Endometrial microvascular endothelial cells (primary cell): ENCODE measurements around the gene AKR1D1. TPM values are rescaled to one million over a fixed set of nuclear protein-coding genes. Genes with fewer than 3 reads are reported as not detected.

Experiments used
- in situ Hi-C: cut with HindIII; loops from 2 replicates; pipeline ENCODE4 v1.10.0; 2017; ENCODE audit warnings: low sequenced_read_pairs, low pct_unique_long_range_greater_than_20kb; ENCODE audit errors: inconsistent ontology term
- total RNA-seq: library from RNA; depleted of rRNA; stranded (reverse); fragments of >200 nt; gene quantifications from one replicate; pipeline ENCODE4 v1.2.3, GENCODE V29; 2015; ENCODE audit errors: inconsistent ontology term

The AKR1D1 gene
- total RNA-seq, 1 donor from 2014 or later = not detected

DNA sequence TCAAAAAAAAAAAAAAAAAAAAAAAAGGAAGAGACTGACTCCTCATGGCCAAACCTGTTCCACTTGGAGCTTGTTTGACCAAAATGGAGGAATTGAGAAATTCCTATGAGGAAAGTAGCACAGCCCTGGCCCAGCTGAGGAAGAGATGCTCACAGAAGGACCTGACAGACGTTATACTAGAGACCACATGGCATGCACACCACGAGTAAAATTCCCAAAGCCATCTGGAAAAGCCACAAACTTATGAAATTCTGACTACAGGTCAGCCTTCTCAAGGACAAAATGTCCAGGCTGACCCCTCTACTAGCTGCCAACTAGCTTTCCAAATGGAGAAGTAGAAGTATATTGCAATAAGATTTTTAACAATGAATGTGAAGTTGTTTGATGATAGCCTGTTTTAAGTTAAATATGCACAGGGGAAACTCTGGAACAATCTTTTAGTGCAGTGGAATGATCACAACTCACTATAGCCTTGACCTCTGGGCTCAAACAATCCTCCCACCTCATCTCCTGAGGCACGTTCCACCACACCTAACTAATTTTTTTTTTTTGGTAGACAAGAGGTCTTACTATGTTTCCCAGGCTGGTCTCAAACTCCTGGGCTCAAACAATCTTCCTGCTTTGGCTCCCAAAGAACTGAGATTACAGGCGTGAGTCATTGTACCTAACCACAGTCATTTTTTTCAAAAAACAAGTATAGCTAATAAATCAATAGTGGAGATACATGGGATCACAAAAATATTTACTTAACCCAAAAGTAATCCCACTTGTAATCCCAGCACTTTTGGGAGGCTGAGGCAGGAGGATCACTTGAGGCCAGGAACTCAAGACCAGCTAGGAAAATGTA is 75.7 kb downstream of the AKR1D1 start:
- in situ Hi-C loops = no loop called here

- in situ Hi-C loops = no loop called here
Measured at GRCh38 chr7:138154661-138155060, 78.4 kb downstream of the AKR1D1 start.

- in situ Hi-C loops = no loop called here
Measured at GRCh38 chr7:138157702-138158101, 81.4 kb downstream of the AKR1D1 start.

DNA sequence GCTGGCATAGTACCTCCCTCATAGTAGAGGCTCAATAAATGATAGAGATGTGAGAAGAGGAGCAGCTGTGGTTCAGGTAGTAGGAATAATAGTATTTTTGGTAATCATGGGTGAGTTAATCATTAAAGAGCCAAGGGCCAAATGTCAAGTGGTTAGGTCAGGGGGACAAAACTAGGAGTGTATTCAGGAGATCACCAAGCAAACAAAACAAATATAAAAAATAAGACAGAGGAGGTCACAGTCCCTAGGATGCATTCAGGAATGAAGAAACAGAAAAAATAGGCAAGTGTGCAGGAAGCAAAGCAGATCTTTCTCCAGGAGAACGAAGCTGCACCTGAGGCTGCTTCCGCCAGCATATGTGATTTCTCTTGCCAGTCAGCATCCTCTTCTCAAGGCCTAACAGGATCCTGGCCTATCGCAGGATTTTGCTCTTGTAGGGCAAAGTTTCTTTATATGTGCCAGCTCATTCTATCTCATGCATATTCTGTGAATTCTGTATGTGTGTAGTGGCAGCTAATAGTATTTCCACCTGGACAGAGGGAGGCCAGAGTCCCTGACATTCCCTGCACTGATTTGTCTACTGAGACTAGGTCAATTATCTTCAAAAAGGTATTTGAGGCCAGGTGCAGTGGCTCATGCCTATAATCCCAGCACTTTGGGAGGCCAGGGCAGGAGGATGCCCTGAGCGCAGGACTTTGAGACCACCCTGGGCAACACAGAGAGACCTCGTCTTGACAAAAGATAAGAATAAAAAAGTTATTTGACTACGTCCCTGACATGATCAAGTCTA is 82.7 kb downstream of the AKR1D1 start:
- in situ Hi-C loops = no loop called here

DNA sequence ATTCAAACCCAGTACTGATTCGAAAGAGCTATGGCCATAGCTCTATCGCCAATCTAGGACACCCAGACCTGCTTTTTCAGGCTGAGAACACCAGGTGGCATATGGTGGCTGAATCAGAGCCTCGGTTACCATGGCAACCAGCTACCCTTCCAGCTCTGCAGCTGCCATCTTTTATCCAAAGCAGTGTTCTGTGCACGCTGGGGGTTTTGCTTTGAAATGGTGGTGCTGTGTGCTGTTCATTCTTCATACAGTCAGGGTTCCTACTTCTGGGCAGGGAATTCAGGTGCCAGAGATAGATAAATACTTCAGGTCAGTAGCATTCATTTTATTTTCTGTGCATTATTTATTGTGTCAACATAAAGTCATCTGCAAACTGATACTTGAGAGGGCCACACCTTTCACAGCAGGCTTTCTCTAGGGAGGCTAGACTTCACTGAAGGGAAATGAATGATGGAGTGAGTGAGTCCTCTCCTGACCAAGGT is 85.4 kb downstream of the AKR1D1 start:
- in situ Hi-C loops = no loop called here

GRCh38 chr7:138162236-138162635 is 86.0 kb downstream of the AKR1D1 start:
- in situ Hi-C loops = no loop called here

GRCh38 chr7:138163800-138164199 is 87.5 kb downstream of the AKR1D1 start:
- in situ Hi-C loops = no loop called here

DNA sequence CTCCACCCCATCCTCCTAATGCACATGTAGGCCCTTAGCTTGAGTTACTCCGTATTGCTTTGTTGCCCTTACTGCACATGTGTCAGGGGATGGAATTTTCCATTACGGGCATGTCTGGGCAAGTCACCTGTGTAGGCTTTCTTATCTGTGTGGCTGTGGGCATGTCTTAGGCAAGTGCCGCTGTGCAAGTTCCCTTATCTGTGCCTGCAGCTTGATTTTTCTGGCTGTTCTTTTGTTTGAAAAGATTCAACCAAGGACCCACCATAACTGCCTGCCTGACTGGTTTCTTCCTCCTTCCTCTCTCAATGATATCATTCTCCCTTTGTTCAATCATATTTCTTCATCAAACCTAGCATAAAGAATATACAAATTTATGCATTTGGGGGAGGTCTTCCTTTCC is 88.5 kb downstream of the AKR1D1 start:
- in situ Hi-C loops = no loop called here

- in situ Hi-C loops = no loop called here
Measured at GRCh38 chr7:138166681-138167080, 90.4 kb downstream of the AKR1D1 start.

DNA sequence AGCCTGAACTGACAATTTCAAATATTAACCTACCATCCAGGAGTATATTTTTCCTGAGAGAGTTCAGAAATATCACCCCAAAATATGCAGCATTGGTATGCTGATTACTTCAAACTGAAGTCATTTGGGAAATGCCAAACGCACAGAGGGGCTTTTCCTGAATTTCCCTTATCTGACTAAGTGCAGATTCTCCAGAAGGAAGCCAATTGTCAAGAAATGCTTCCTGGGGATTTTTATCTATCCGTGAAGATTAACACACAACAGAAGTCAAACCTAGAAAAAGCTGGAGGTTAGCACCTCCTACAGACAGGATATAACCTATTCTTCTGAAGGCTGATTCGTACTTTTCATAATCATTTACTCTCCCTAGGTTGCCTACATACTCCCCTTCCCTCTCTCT is 91.0 kb downstream of the AKR1D1 start:
- in situ Hi-C loops = no loop called here

DNA sequence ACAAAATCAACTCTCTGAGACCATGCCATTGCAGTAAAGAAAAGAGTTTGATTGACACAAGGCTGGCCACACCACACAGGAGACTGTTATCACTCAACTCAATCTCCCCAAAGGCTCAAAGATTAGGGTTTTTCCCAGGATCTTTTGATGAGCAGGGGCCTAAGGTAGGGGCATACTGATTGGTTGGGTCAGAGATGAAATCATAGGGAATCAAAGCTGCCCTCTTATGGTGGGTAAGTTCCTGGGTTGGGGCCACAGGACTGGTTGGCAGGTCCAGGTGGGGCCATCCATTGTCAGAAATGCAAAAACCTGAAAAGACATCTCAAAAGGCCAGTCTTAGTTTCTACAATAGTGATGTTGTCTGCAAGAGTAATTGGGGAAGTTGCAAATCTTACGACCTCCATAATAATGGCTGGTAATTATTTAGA is 91.6 kb downstream of the AKR1D1 start:
- in situ Hi-C loops = no loop called here

Other genes with a start within 250 kb of the AKR1D1 start
- gene DGKI, start 229.5 kb upstream of the AKR1D1 start, total RNA-seq = not detected
- 38.9 TPM for gene CREB3L2, start 74.4 kb upstream of the AKR1D1 start, total RNA-seq